ENCODE measurements around the gene LPP.

LPP gene

DNA sequence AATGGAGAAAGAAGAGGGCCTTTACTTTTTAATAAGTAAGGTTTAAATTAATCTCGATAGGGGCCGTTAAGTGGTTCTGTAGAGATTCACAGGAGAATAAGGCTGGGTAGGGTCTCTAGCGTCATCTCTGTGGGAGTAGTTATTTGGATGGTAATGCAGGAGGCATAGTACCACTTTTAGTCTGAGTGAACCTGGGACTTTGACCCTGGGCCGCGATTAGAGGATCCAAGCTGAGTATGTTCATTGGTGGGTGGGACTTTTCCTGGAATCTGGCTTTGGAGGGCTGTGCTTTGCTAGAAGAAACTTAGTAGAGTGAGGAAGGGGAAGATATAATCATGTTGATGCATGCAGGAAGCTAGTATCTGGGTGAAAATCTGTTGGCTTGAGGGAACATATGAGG is 4.0 kb downstream of the LPP start:
- H3K4me3 ChIP-seq (replicated peaks; ENCODE audit: insufficient read depth, low read length), result no peak overlapping the region
- DNase-seq (ENCODE audit: low read depth in 1 of 2, low spot score in 1 of 2), result no peak
- TF ChIP-seq GABPA (IDR thresholded peaks at IDR 0.05; ENCODE audit: low read depth) (no peak), POLR2AphosphoS5 (IDR thresholded peaks at IDR 0.05; ENCODE audit: low read depth) (no peak), CTCF (IDR thresholded peaks at IDR 0.05; ENCODE audit: insufficient read depth, low read length) (no peak)
- TF ChIP-seq, protein P1, sequence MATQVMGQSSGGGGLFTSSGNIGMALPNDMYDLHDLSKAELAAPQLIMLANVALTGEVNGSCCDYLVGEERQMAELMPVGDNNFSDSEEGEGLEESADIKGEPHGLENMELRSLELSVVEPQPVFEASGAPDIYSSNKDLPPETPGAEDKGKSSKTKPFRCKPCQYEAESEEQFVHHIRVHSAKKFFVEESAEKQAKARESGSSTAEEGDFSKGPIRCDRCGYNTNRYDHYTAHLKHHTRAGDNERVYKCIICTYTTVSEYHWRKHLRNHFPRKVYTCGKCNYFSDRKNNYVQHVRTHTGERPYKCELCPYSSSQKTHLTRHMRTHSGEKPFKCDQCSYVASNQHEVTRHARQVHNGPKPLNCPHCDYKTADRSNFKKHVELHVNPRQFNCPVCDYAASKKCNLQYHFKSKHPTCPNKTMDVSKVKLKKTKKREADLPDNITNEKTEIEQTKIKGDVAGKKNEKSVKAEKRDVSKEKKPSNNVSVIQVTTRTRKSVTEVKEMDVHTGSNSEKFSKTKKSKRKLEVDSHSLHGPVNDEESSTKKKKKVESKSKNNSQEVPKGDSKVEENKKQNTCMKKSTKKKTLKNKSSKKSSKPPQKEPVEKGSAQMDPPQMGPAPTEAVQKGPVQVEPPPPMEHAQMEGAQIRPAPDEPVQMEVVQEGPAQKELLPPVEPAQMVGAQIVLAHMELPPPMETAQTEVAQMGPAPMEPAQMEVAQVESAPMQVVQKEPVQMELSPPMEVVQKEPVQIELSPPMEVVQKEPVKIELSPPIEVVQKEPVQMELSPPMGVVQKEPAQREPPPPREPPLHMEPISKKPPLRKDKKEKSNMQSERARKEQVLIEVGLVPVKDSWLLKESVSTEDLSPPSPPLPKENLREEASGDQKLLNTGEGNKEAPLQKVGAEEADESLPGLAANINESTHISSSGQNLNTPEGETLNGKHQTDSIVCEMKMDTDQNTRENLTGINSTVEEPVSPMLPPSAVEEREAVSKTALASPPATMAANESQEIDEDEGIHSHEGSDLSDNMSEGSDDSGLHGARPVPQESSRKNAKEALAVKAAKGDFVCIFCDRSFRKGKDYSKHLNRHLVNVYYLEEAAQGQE (IDR thresholded peaks at IDR 0.05; ENCODE audit: insufficient replicate concordance, low read depth), result no peak
- H3K27ac ChIP-seq (replicated peaks), result no peak overlapping the region
- H3K27me3 ChIP-seq (ENCODE audit: insufficient read depth, poor library complexity, severe bottlenecking), result no peaks in the 10 kb centered on the region

DNA sequence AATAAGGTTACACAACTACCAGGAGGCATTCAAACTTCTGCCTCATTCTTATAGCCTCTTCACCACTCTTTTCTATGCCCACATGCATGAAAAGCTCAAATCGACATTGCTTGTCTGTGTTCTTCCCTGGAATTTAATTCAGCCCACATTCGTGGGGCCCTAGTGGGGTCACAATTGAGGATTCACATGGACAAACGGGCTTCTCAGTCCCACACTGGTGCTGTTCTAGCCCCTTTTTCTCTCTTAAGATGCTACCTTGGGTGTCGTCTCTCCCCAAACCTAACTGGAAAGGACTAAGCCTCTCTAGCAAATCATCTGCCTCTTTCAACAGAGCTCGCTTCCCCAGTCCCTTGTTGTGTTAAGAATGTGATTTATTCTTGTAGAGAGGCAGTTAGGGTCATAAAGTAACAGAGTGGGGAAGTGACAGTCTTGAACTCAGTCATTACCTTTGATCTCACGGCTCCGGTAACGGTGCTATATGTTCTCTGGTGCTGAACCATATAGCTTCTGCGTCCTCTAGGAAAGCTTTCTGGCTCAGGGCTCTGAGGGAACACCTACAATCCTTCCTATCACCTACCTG is 4.9 kb downstream of the LPP start:
- no peaks in the 10 kb centered on the region for H3K27me3 ChIP-seq (ENCODE audit: insufficient read depth, poor library complexity, severe bottlenecking)
- DNase-seq (ENCODE audit: low read depth in 1 of 2, low spot score in 1 of 2), result no peak
- no peak overlapping the region for H3K4me3 ChIP-seq (replicated peaks; ENCODE audit: insufficient read depth, low read length)
- no peak overlapping the region for H3K27ac ChIP-seq (replicated peaks)
- TF ChIP-seq SPI1 (IDR thresholded peaks at IDR 0.05; ENCODE audit: borderline replicate concordance, low read depth) (no peak), CTCF (IDR thresholded peaks at IDR 0.05; ENCODE audit: insufficient read depth, low read length) (no peak), POLR2AphosphoS5 (IDR thresholded peaks at IDR 0.05; ENCODE audit: low read depth) (no peak), GABPA (IDR thresholded peaks at IDR 0.05; ENCODE audit: low read depth) (no peak)
- TF ChIP-seq, protein P1 (IDR thresholded peaks at IDR 0.05; ENCODE audit: insufficient replicate concordance, low read depth), result no peak

DNA sequence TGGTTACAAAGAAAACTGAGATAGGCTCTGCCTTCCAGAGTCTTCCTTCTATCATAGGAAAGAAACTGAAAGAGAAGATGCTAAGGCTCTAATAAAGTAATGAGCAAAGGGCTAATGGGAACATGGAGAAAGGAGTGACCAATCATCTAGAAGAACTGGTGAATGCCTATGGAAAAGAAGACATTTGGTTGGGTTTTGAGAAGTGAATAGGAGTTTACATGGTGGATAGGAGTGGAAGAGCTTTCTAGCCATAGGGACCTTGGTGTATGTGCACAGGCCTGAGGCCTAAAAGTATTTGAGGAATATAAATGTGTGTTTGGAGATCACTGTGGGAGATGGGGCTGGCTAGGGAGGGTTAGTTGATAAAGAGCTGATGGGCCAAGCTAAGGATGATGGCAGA is 6.8 kb downstream of the LPP start:
- DNase-seq (ENCODE audit: low read depth in 1 of 2, low spot score in 1 of 2), result no peak
- TF ChIP-seq, protein P1 (IDR thresholded peaks at IDR 0.05; ENCODE audit: insufficient replicate concordance, low read depth), result no peak
- TF ChIP-seq SPI1 (IDR thresholded peaks at IDR 0.05; ENCODE audit: borderline replicate concordance, low read depth) (no peak), GABPA (IDR thresholded peaks at IDR 0.05; ENCODE audit: low read depth) (no peak)

More for the DNA sequence above, 6.8 kb downstream of the LPP start:
- Histone ChIP-seq H3K27ac (replicated peaks) (no peak overlapping the region), H3K27me3 (ENCODE audit: insufficient read depth, poor library complexity, severe bottlenecking) (no peaks in the 10 kb centered on the region), H3K4me3 (replicated peaks; ENCODE audit: insufficient read depth, low read length) (no peak overlapping the region)
